GM18505 (cell line): ENCODE results near the gene CNOT4.
"Not testable (repeated sequence)": the region's sequence is repeated elsewhere in the genome, so short reads cannot be mapped to it uniquely, and the experiment has no call there.

Experiments
- ATAC-seq: cut with Tn5 transposase; IDR thresholded peaks from one replicate; pipeline ENCODE4 v1.9.1; 2021; ENCODE audit not compliant: unreplicated experiment
- POLR2A ChIP-seq: IDR thresholded peaks from 4 replicates; pipeline ENCODE4 v1.6.1; 2011; ENCODE audit warnings: borderline replicate concordance; ENCODE audit not compliant: insufficient read depth, insufficient read length; ENCODE audit errors: extremely low read depth

Gene CNOT4

DNA sequence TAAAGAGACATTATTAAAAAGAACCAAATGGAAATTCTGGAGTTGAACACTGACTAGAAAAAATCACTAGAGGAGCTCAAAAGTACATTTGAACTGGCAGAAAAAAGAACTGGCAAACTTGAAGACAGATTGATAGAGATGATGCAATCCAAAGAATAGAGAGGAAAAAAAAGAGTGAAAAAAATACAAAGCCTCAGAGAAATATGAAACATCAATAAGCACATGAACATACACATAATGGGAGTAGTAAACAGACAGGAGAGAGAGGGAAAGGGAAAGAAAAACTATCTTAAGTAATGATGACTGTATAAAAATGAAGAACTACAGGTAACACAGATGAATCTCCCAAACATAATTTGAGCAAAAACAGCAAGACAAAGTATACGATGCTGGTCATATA lies 61.1 kb downstream of the CNOT4 start:
- no peak for ATAC-seq
- TF ChIP-seq POLR2A: no peak

DNA sequence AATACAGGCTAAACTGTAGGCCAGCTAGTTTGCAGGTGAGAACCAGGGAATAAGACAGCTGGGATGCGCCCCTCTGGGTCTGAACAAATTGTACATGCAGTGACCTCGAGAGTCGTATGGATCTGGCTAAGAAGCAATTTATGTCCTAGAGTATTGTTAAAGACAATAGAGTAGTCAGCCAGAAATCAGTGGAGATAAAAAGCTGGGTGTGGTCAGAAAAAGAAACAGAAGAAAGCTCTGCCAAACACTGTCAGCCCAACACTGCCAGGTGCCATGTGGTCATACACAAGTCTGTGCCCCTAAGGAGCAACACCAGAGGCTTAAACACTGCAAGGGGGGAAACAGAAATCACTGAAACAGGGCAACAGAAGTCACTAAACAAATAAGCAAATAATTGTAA lies 62.2 kb downstream of the CNOT4 start:
- ATAC-seq: no peak

DNA sequence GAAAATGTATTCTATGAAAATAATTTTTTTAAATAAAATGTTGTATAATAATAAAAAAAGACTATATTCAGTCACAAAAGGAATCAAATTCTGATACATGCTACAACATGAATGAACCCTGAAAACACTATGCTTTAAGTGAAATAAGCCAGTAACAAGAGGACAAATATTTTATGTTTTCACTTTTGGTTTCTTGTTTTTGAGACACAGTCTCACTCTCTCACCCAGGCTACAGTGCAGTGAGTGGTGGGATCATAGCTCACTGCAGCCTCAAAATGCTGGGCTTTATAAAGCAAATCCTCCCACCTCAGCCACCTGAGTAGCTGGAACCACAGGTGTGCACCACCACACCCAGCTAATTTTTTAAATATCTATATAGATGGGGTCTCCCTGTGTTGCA lies 64.2 kb downstream of the CNOT4 start:
- no peak for ATAC-seq
- TF ChIP-seq POLR2A: no peak

More for the DNA sequence above, 62.2 kb downstream of the CNOT4 start:
- TF ChIP-seq POLR2A: no peak

DNA sequence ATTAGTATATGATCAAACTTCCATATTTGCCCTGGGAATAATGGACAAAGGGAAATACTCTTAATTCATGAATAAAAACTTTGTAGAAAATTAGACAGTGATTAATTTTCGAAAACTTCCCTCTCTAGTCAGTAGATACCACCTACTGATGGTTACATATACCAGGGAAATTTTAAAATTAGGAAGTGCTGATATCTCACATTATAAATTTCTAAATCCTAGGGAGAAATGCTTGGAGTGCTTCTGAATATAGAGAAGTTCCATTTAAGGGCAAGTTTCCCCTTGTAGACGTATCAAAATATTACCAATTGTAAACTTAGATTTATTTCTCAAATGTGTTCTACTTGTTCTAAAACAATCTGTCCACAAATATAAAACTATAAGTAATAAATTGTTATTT lies 64.6 kb downstream of the CNOT4 start:
- not testable (repeated sequence) for ATAC-seq

DNA sequence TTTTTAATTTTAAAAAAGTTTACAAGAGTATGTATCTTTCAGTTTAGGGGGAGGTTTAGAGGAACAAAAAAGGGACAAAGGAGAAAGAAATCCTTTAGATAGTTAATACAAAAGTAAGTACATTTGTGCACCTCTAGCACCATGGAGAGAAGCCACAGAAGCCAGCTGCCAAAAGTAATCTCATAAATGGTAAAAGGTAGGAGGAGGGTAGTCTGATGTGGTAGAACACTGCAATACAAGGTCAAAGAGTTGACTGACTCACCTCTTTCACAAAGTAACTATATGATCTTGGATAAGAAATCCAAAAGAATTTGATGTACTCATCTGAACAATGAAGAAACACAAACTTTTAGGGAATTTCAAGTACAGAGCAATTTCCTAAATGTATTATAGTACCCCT lies 68.1 kb downstream of the CNOT4 start:
- no peak for ATAC-seq

DNA sequence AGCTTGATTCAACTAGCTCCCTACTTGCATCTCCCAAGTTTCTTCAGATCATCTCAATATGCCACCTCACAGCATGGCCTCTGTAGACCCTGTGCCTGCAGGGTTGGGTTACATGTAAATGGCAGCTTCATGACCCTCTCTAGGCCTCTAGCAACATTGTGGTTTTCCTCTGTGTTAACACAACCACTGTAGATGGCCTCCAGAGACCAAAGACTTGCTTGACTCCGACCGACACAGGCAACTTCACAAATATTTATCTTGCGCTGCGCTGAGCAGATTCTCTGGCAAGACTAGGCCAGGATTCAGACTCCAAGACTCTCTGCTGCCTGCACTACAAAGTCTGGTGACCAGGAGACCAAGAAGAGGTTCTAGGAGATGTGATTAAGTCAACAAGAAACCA lies 75.9 kb downstream of the CNOT4 start:
- ATAC-seq: no peak
- no peak for TF ChIP-seq POLR2A

More for the DNA sequence above, 68.1 kb downstream of the CNOT4 start:
- no peak for TF ChIP-seq POLR2A

DNA sequence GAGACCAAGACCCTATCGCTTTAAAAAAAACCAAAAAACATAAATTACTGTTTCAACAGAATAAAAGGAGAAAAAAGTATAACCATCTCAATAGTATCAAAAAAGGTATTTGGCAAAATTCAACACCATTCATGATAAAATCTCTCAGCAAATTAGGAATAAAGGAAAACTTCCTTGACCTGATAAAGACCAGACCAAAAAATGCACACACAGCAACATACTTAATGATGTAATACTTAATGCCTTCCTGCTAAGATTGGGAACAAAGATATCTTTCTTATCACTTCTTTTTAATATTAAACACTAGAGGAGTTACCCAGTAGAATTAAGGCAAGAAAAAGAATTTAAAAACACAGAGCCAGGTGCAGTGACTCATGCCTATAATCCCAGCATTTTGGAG lies 79.3 kb downstream of the CNOT4 start:
- ATAC-seq: no peak
- no peak for TF ChIP-seq POLR2A

DNA sequence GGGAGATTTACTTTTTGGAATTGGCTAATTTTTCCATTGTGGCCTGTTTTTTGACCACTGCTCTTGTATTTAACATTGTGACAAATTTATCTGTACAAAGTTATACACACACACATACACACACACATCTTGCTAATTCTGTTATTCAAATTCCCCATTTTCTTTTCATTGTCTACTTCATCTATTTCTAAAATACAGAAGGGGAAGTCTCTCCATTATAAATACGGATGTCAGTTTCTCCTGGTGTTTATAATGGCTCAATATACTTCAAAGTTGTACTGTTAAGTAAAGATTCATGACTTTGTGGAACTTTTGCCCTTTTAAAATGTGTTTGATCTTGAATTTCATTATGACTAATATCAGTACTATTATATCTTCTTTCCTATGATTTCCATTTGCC lies 81.0 kb downstream of the CNOT4 start:
- TF ChIP-seq POLR2A: no peak
- no peak for ATAC-seq

DNA sequence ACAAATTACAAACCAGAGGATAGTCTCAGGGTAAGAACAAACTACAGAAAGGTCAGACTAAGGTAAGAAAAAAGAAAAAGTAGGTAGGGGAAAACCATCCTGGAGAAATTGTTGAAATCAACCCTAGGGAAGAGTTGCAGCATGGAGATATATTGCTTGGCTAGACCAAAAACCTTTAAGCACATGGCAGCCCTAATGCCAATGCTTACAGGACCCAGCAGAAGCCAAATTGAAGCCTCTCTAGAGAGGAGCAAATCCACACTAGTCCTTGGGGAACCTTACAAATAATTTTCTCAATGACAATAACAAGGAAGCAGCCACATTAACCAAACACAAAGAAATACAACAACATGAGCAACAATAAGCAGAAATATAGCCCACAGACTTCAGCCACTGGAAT lies 81.9 kb downstream of the CNOT4 start:
- TF ChIP-seq POLR2A: no peak
- ATAC-seq: no peak

DNA sequence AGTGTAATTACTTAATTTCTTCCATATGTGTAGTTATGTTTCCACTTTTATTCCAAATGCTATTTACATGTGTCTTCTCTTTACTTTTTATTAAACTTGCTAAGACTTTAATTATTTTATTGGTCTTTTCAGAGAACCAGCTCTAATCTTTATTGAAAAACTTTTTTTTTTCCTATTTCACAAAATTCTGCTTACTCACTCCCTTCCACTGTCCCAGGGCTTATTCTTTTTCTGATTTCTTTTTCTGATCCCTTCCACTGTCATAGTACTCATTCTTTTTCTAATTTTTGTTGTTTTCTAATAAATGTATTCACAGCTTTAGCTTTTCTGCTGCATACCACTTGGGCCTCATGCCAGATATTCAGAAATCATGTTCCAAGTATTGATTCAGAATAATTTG lies 82.7 kb downstream of the CNOT4 start:
- no peak for ATAC-seq
- no peak for TF ChIP-seq POLR2A

DNA sequence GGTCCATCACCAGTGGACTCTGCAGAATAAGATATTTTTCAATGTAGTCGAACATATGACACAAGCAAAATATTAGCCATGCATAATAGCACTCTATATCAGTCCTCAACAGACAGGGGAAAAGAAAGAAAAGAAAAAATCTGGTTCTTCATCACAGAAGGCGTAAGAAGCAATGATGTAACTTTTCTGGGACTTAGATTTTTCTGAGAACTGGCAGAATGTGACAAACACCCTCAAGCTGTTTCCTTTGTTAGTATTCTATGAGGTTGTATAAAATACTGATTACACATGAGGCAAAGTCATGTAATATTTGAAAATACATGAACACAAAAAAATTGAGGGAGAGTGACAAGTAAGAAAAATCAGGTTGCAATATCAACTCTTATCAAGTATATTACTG lies 84.9 kb downstream of the CNOT4 start:
- ATAC-seq: no peak
- no peak for TF ChIP-seq POLR2A

DNA sequence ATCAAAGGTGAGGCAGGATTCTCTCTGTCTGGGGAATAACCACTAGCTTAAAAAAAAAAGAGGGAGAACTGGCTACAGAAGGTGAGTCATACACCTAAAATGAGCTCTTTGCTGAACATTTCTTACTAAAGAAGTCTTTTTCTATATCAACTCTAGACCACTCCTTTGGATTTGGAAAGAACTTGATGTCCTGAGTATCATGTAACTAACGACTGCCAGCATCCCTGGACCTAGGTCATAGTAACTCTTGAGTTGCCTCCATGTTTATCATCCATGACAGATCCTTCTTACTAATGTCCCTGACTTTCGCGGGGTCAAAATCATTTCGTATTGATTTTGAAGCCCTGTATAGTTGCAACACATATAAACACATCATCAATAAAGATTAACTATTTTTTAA lies 89.1 kb downstream of the CNOT4 start:
- TF ChIP-seq POLR2A: no peak
- ATAC-seq: no peak

DNA sequence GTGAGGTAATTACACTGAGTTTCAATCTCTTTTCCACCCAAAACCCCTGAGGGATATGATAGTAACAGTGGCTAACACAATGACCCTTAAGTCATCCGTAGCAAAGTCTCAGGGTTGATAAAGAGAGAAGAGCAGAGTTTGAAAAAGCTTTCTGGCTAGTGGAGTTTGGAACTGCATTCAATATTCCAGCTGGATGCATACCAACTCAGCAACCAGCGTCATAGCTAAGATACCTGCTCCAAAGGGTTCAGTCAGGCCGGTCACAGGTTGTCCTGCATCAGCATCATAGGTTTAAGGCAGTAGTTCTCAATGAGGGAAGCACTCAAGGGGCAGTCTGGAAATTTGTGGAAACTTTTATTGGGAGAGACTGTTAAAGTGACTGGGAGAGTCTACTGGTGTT lies 93.5 kb downstream of the CNOT4 start:
- no peak for ATAC-seq
- no peak for TF ChIP-seq POLR2A

DNA sequence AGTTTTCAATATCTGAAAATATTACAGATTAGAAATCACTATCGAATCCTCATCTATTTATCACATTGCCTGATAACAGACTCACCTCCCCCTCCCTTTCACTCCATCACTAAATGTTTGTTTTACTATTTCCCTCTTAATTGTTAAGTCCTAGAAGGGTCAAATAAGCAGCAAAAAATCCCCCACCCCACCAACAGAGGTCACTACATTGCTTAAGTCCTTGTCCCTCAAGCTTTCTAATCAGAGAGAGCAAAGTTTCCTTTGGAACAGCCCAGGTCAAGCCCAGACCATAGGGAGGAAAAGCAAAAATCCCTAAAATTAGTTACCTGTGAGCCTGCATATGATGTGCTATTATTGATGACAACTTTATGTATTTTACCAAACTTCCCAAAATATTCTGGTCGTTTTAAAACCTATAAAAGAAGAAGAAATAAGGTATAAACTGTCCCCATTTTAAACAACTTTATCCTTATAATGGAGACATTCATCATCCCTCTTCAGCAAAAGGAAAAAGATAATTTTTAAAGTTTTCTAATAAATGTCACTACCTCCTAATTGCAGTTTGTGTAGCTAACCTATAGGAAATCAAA lies 95.0 kb downstream of the CNOT4 start:
- no peak for TF ChIP-seq POLR2A
- ATAC-seq: no peak

DNA sequence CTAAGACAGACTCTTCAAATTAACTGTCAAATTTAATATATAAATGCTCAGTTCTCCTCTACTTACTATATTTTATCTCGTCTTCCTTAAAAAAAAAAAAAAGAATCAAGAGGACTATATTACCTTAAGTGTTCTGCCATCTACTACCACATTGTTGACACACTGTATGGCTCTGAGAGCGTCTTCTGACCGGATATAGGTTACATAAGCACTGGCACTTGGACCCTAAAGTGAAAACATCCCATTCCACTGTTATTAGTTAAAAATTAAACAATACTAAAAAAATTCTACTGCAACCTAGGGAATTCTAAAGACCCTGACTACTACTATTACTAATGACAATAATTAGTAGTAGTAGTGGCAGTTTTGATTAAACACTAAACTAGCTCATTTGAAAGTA lies 95.7 kb downstream of the CNOT4 start:
- ATAC-seq: no peak
- TF ChIP-seq POLR2A: no peak
